ENCODE results near the gene EMILIN3. TPM values are rescaled to one million over a fixed set of nuclear protein-coding genes. Genes with fewer than 3 reads are reported as not detected.
A peak's percentile ranks its signal among the peaks of the same experiment; 100 is the strongest.

EMILIN3 gene
- total and polyA plus RNA-seq, 2 of the 8 experiments (the other 6 are each of a cell fraction or from before 2014, with no cell fraction given) = 3.8 to 5.2 TPM

DNA sequence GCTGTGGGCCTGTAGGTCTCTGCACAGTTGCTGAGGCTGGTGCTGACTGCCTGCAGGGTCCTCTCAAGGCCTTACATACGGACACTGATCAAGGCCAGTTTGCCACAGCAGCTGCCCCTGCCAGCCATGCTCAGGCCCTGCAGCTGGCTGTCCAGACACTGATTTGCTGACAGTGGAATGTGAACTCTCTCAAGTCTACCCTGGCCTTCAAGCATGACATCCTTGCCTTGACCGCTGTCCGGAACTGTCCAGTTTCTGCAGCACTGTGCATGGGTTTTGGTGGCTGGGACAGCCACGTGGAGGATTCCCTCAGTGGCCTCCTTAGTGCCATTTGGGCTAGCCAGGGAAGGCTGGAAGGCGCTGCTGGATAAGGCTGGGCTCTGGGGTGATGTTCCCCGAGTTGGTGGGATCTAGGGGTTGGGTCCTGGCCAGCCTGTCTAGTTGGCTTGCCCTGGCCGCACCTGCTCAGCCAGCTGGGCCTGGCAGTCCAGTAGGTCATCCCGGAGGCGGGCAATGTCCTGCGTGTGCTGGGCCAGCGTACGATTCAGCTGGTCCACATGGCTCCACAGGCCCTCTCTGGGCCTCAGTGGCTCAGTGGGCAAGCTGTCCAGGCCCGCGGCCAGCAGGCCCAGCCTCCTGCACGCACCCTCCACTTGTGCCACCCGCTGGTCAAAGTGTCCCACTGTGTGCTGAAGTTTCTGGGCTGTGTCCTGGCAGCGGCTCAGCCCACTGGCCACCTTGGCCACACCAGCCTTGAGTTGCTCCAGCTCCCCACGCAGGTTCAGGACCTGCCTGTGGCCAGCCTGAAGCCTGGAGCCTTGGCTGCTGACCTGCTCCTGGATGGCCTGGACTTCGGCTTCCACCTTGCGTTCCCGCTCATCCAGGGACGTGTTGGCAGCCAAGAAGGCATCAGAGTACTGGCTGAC, 5.5 kb downstream of the EMILIN3 start:
- Histone ChIP-seq H4K5ac (ENCODE audit: insufficient read length, low read depth, low read length) (no peak overlapping the region), H4K91ac (replicated peaks; ENCODE audit: insufficient read length, low read length) (no peak overlapping the region), H3K9me3 (ENCODE audit: insufficient read depth in 2 of 2, low read depth in 1 of 2, low read length in 1 of 2) (no peaks in the 10 kb centered on the region), H3K9ac (replicated peaks in 1 of 4; ENCODE audit: extremely low read depth in 1 of 4, low read depth in 3 of 4, low read length in 3 of 4) (no peak overlapping the region), H3K79me1 (ENCODE audit: low read depth, low read length) (no peaks in the 10 kb centered on the region), H2BK5ac (ENCODE audit: low read depth, low read length) (no peak overlapping the region), H3K27me3 (replicated peaks in 1 of 4; ENCODE audit: control insufficient read depth in 3 of 4, extremely low read depth in 1 of 4, insufficient read depth in 3 of 4, low read length in 3 of 4) (peaks cover 11 to 18% (median 17%) of the 10 kb centered on the region in 4 experiments; a peak in 6 of 7 replicates), H2BK120ac (replicated peaks; ENCODE audit: low read depth, low read length) (no peak overlapping the region), H2BK12ac (ENCODE audit: low read depth, low read length) (no peak overlapping the region), H2AFZ (ENCODE audit: low read length) (no peak overlapping the region), H3K4me1 (replicated peaks in 1 of 4; ENCODE audit: control insufficient read depth in 3 of 4, insufficient read depth in 4 of 4, low read length in 3 of 4) (no peaks in the 10 kb centered on the region; a peak in 2 of 7 replicates), H3K23ac (ENCODE audit: insufficient read length) (no peak overlapping the region), H3K14ac (ENCODE audit: insufficient read length) (no peak overlapping the region), H3K36me3 (ENCODE audit: control insufficient read depth in 2 of 4, insufficient read depth in 4 of 4, low read length in 3 of 4) (no peaks in the 10 kb centered on the region), H3K23me2 (ENCODE audit: low read depth, low read length) (peaks cover 2% of the 10 kb centered on the region; the same call in 1 of the 2 replicates), H2BK15ac (ENCODE audit: low read length) (no peak overlapping the region), H3K18ac (ENCODE audit: extremely low read depth, low read length) (no peak overlapping the region), H4K20me1 (replicated peaks in 1 of 2; ENCODE audit: control insufficient read depth in 1 of 2, insufficient read depth in 2 of 2, low read length in 2 of 2) (peaks cover 2 to 7% of the 10 kb centered on the region in 2 experiments), H3K79me2 (ENCODE audit: control insufficient read depth in 1 of 2, insufficient read depth in 2 of 2, low read length in 2 of 2) (no peaks in the 10 kb centered on the region), H3K56ac (replicated peaks; ENCODE audit: insufficient read length, low read depth, low read length) (no peak overlapping the region), H3K4me2 (ENCODE audit: insufficient read depth in 1 of 2, low read depth in 2 of 2, low read length in 2 of 2) (no peak overlapping the region), H2BK20ac (ENCODE audit: low read length) (no peak overlapping the region), H2AK5ac (ENCODE audit: low read depth, low read length) (no peak overlapping the region), H3K27ac (ENCODE audit: low read depth, low read length) (no peak overlapping the region; the same call in 1 of the 2 replicates), H3K4ac (replicated peaks; ENCODE audit: insufficient read length, low read depth, low read length) (no peak overlapping the region), H4K8ac (ENCODE audit: extremely low read depth, insufficient read depth, low read length) (peak overlapping the region; percentile 64; the same call in 1 of the 2 replicates), H3K4me3 (ENCODE audit: extremely low read depth in 1 of 4, insufficient read depth in 2 of 4, low read depth in 3 of 4, low read length in 4 of 4) (no peak overlapping the region)
- DNase-seq (ENCODE audit: low read depth in 1 of 2, low spot score in 2 of 2) (no peak), FAIRE-seq (no peak)
- ChIA-PET POLR2A (ENCODE audit: partially characterized antibody) (interaction anchor here (1.3 kb wide), 1 partner anchor 12 kb away, joined by 5 read pairs; no protein-coding TSS in a partner anchor), CTCF (ENCODE audit: partially characterized antibody) (interaction anchor here (0.8 to 2.3 kb wide), 8 partner anchors 10 to 111 kb away, joined by 3 to 12 read pairs (median 5); partner anchors contain the start of gene LPIN3)
- whole genome bisulfite sequencing, 2 experiments (ENCODE audit: extremely low coverage in 1 of 2, insufficient coverage in 1 of 2, insufficient read length in 1 of 2, insufficient replicate concordance in 2 of 2, low coverage in 1 of 2, low lambda C conversion rate in 2 of 2, missing lambda C conversion rate in 1 of 2) = 88% methylated on average over 21 of the region's 22 CpGs; no CpG with 5 or more reads in 1 of the 2 experiments
- TF ChIP-seq, protein P1, sequence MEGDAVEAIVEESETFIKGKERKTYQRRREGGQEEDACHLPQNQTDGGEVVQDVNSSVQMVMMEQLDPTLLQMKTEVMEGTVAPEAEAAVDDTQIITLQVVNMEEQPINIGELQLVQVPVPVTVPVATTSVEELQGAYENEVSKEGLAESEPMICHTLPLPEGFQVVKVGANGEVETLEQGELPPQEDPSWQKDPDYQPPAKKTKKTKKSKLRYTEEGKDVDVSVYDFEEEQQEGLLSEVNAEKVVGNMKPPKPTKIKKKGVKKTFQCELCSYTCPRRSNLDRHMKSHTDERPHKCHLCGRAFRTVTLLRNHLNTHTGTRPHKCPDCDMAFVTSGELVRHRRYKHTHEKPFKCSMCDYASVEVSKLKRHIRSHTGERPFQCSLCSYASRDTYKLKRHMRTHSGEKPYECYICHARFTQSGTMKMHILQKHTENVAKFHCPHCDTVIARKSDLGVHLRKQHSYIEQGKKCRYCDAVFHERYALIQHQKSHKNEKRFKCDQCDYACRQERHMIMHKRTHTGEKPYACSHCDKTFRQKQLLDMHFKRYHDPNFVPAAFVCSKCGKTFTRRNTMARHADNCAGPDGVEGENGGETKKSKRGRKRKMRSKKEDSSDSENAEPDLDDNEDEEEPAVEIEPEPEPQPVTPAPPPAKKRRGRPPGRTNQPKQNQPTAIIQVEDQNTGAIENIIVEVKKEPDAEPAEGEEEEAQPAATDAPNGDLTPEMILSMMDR (IDR thresholded peaks at IDR 0.05; ENCODE audit: control extremely low read depth in 1 of 3, insufficient read depth in 1 of 3, low read depth in 1 of 3, low read length in 3 of 3) = no peak
- no peak for TF ChIP-seq CBX8 (IDR thresholded peaks at IDR 0.05; ENCODE audit: borderline replicate concordance, low read depth, low read length)
- TF ChIP-seq SIX5 (IDR thresholded peaks at IDR 0.05; ENCODE audit: low read depth, low read length) = no peak
- no peak for TF ChIP-seq RAD21 (IDR thresholded peaks at IDR 0.05 in 1 of 2, conservative IDR thresholded peaks at IDR 0.05 in 1 of 2; ENCODE audit: low read depth in 2 of 2, low read length in 2 of 2)
- TF ChIP-seq SP2 (IDR thresholded peaks at IDR 0.05; ENCODE audit: low read length) = no peak
- TF ChIP-seq EGR1 (IDR thresholded peaks at IDR 0.05; ENCODE audit: borderline replicate concordance, low read depth, low read length) = no peak
- TF ChIP-seq MAFK (IDR thresholded peaks at IDR 0.05; ENCODE audit: low read depth, low read length) = no peak
- TF ChIP-seq SIRT6 (IDR thresholded peaks at IDR 0.05; ENCODE audit: low read length) = no peak

Measured in H1 (cell line).